Measurements from ENCODE around the gene SKAP1.

Gene SKAP1

DNA sequence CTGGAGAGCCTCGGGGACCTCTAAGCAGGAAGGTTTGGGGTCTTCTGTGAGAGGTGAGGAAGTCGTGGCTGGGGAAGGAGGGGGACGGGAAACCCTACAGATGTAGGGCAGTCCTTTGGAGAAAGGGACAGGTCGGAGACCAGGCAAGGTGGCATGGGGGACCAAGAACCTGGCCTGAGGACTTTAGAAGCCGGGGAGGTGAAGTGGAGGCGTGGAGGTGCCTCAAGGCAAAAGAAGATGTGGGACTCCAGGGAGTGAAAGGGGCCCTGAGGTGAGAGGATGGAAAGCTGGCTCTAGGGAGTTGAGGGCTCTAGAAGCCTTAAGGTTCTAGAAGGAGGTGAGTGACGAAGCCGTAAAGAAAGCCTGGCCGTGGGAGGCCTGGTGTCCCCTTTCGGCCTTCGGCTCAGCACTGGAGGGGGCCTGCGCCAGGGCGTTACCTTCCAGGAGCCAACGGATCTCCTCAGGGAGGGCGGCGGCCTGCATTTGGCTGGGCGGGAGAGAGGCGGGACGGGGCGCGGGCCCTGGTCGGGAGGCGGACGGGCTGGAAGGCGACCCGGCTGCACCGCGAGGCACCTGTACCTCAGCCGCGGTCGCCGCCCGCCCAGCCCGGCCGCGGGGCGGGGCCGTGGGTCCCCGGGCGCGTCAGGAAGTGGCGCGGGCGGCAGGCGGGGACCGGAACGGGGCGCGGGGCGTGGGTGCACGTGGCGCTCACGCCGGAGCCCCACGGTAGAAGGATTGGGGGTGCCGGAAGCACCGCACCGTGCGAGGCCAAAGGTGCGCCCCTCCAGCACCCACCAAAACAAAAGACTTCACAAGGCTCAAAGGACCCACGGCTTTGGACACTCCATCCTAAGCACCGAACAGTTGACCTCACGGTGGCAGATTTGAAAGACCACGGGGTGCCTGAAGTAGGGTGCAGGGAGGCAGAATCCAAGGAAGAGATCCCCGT is at the start of gene SKAP1:
TSS of gene SKAP1 (minus strand) at position 577 of the 949 bp plus-strand sequence.
- in situ Hi-C loops (cut with MboI; ENCODE audit: low sequenced_read_pairs), result no loop called here

DNA sequence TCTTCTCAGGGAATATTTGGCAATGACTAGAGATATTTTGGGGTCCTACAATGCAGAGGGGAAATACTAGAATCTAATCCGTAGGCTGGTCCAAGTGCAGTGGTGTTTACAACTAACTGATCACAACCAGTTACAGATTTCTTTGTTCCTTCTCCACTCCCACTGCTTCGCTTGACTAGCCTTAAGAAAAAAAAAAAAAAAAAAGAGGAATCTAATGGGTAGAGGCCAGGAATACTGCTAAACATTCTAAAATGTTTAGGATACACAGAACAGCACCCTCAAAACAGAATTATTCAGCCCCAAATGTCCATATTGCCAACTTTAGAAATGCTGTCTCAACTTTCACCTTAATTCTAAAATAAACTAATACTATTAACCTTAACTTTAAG is 49.0 kb upstream of the SKAP1 start:
- in situ Hi-C loops (cut with MboI; ENCODE audit: low sequenced_read_pairs), result no loop called here

- in situ Hi-C loops (cut with MboI; ENCODE audit: low sequenced_read_pairs), result no loop called here
Observed at GRCh38 chr17:48478224-48479013, 48.4 kb upstream of the SKAP1 start.

DNA sequence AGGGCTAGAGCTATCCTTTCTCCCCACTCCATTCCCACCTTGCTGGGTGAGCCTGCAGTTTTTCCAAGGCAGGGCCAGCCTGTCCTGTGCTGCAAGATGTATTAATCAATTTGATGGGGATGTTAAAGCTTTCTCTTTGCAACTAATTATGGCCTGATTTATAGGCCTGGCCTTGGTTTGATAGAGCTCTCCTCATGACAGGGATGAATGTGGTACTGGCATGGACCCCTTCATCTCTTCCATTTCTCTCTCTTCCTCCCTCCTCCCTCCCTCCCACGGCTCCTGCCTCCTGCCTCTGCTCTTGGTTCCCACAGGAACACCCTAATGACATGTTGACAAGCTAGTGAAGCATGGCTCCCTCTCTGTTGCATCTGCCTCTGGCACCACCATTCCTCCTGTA is 47.2 kb upstream of the SKAP1 start:
- in situ Hi-C loops (cut with MboI; ENCODE audit: low sequenced_read_pairs), result no loop called here

DNA sequence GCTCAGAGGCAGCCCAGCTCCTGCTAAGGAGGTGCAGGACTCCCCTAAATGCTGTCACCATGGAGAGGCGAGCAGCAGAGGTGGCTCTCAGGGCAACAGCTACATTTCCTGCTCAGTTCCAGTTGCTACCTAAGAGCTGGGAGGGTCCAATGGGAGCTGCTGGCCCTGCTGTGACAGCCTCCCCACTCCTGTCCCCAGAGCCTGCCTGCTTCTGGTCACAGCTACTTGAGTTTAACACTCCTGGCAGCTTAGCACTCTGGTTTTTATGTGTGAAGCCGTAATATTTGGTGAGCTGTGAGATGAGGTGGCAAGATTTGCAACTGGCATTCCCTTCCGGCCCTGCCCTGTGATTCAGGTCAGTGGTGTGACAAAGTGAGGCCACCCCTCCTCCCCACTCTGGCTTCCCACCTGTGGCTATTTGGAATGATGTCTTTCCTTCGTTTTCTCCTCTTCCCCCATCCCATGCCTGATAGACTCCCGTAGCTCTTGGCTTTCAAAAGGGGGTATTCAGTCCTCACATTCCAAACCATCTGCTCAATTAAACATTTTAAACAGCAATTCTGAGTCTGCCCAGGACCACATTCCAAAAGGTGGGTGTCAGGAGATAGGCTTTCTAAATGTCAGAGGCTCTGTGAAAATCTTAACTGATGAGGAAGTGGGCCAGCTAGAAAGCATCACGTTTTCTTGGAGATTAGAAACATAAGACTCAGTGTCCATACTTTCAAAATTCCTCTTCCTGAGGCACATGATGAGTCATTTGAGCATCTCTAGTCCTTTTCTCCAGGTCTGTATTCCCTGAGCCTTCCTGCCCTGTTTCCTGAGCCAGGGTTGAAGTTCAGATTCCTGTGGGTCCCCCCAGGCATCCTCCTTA is 42.6 kb upstream of the SKAP1 start:
- in situ Hi-C loops (cut with MboI; ENCODE audit: low sequenced_read_pairs), result no loop called here

DNA sequence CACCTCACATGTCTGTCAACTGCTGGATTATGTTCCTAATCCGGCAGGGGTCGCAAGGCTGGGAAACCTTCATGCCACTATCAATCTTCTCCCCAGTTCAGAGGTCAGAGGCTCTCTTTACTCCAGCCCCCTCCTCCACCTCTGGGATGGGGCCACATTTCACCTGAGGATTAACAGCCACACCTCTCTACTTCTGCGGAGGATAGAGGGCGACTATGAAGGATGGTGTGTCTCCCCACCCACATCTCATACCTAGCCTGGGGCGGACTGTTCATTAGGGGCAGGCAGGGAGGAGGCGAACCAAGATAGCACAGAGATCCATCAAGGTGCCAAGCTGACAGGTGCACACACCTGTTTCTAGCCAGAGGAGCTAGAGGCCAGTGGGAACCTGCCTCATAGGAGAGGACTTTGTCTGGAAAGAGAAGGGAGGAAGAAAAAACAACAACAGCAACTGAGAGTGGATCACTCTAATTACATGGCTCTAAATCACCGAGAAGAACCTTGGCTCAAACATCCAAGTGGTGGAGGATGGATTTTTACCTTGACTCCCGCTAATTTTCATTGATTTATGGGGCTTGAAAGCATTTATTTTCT is 41.9 kb upstream of the SKAP1 start:
- in situ Hi-C loops (cut with MboI; ENCODE audit: low sequenced_read_pairs), result no loop called here

- in situ Hi-C loops (cut with MboI; ENCODE audit: low sequenced_read_pairs), result no loop called here
Observed at GRCh38 chr17:48470388-48471034, 40.5 kb upstream of the SKAP1 start.

- in situ Hi-C loops (cut with MboI; ENCODE audit: low sequenced_read_pairs), result no loop called here
Observed at GRCh38 chr17:48469227-48469626, 39.2 kb upstream of the SKAP1 start.

GRCh38 chr17:48468299-48468698 is 38.3 kb upstream of the SKAP1 start:
- in situ Hi-C loops (cut with MboI; ENCODE audit: low sequenced_read_pairs), result no loop called here

GRCh38 chr17:48465884-48466283 is 35.9 kb upstream of the SKAP1 start:
- in situ Hi-C loops (cut with MboI; ENCODE audit: low sequenced_read_pairs), result no loop called here

DNA sequence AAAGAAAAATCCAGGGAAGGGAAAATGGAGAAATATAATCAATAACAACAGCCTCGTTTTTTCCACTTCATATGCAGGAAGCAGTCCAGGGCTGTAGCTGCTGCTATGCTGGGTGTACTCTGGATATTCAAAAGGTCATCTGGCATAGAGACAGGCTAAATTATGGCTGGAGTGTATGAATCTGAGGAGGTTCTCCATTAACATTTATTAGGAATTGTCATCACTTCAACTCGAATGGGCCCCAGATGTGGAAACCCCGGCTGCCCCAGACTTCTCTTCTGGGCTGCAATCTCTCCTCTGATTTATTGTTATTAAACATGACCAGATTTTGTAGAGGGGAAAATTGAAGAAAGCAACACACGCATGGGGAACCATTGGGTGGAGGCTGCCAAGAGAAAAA is 33.5 kb upstream of the SKAP1 start:
- in situ Hi-C loops (cut with MboI; ENCODE audit: low sequenced_read_pairs), result no loop called here

DNA sequence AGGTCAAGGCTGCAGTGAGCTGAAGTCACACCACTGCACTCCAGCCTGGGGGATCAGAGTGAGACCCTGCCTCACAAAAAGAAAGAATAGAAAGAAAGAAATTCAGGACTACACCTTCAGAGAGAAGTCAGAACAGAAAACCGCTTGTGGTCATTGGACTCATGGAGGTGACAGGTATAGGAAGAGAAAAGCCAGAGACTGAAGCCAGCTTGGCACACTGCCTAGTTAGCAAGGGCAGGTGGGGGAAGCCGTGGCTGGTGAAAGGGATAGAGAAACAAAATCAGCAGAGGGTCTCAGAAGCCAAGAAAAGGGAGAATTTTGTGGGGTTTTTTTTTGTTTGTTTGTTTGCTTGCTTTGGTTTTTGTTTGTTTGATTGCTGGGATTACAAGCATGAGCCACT is 32.9 kb upstream of the SKAP1 start:
- in situ Hi-C loops (cut with MboI; ENCODE audit: low sequenced_read_pairs), result no loop called here

GRCh38 chr17:48460052-48460451 is 30.0 kb upstream of the SKAP1 start:
- in situ Hi-C loops (cut with MboI; ENCODE audit: low sequenced_read_pairs), result no loop called here

GRCh38 chr17:48459070-48459844 is 29.2 kb upstream of the SKAP1 start:
- in situ Hi-C loops (cut with MboI; ENCODE audit: low sequenced_read_pairs), result loop anchor here (10.0 kb wide), 1 partner anchor 114 kb away; no protein-coding TSS in a partner anchor

- in situ Hi-C loops (cut with MboI; ENCODE audit: low sequenced_read_pairs), result loop anchor here (10.0 kb wide), 1 partner anchor 112 kb away; no protein-coding TSS in a partner anchor
Observed at GRCh38 chr17:48457080-48457836, 27.2 kb upstream of the SKAP1 start.

GRCh38 chr17:48456589-48456988 is 26.6 kb upstream of the SKAP1 start:
- in situ Hi-C loops (cut with MboI; ENCODE audit: low sequenced_read_pairs), result loop anchor here (10.0 kb wide), 1 partner anchor 112 kb away; no protein-coding TSS in a partner anchor

DNA sequence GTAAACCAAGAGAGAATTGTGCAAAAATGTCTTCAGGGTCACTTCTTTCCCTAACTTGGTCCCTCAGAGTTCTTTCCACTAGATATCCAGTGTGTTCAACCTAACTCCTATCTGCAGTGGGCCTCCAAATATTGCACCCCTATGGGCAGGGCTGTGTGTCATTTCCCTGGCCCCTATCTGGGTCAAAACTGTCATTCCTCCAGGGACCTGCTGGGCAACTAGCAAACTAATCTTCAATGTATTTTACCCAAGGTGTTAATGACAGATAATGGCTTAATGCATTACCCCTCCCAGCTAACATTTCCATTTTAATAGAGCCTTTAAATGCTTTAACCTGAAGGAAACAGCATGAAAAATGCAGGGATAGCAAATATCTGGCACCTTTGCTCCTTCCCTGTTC is 25.8 kb upstream of the SKAP1 start:
- in situ Hi-C loops (cut with MboI; ENCODE audit: low sequenced_read_pairs), result loop anchor here (10.0 kb wide), 1 partner anchor 111 kb away; no protein-coding TSS in a partner anchor

GRCh38 chr17:48453447-48453846 is 23.4 kb upstream of the SKAP1 start:
- in situ Hi-C loops (cut with MboI; ENCODE audit: low sequenced_read_pairs), result loop anchor here (10.0 kb wide), 1 partner anchor 109 kb away; no protein-coding TSS in a partner anchor

All from HL-60/S4 treated with phorbol 12-myristate 13-acetate at 8.2 ng/mL for 4 days and 3 days (cell line).